Omental fat pad (tissue), 4 donors: ENCODE measurements around the gene RASA2. TPM values are rescaled to one million over a fixed set of nuclear protein-coding genes. Genes with fewer than 3 reads are reported as not detected.

Experiments used
- ATAC-seq: fragments of 150-250 bp; one replicate; pipeline ENCODE4 v1.9.1; 2016; ENCODE audit warnings: mild to moderate bottlenecking, moderate library complexity; ENCODE audit not compliant: low FRiP score
- DNase-seq: peaks from one replicate; pipeline ENCODE4 v3.0.0-alpha.2; 2019; ENCODE audit warnings: low spot score
- total RNA-seq, 4 donors: library from RNA; depleted of rRNA; stranded (reverse); fragments of >200 nt; gene quantifications; one replicate each; pipeline ENCODE4 v1.1.0, GENCODE V29; 2016
- TF ChIP-seq, protein P1 (sequence below), 3 donors: fragments of 450-650 bp; IDR thresholded peaks; one replicate each; pipeline ENCODE4 v1.5.1; 2016 to 2017; ENCODE audit warnings: antibody characterized with exemption in 3 of 3, mild to moderate bottlenecking in 3 of 3, moderate library complexity in 2 of 3

Gene RASA2
- total RNA-seq, 4 donors from 2014 or later, result 16.4 to 19.8 (median 18.0) TPM

DNA sequence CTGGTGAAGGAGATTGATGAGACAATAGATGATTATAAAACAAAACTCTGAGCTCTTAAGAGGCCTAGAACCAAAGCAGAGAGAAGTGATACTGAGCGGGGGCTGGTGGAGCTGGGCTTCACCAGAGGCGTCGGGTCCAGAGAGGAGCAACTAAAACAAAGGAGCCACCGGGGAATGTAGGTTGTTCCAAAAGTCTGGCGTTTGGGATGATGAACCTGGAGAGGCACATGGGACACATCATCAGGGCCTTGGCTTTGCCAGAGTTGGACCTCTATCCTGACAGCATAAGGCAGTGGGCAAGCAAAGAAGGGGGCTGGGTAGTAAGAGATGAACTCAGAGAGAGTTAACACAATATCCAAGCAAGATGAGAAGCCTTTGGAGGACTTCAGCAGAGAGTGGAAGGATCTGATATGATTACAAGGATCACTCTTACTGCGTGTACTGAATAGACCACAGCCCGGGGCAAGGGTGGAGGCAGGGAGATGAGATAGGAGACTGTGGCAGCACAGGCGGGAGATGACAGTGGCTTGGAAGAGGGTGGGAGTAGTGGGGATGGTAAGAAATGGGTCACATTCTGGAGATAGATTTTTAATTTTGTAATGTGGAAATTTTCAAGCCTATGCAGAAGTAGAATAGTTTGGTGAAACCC, 36.0 kb upstream of the RASA2 start:
- no peak for DNase-seq
- ATAC-seq, result no peak
- TF ChIP-seq, protein P1, sequence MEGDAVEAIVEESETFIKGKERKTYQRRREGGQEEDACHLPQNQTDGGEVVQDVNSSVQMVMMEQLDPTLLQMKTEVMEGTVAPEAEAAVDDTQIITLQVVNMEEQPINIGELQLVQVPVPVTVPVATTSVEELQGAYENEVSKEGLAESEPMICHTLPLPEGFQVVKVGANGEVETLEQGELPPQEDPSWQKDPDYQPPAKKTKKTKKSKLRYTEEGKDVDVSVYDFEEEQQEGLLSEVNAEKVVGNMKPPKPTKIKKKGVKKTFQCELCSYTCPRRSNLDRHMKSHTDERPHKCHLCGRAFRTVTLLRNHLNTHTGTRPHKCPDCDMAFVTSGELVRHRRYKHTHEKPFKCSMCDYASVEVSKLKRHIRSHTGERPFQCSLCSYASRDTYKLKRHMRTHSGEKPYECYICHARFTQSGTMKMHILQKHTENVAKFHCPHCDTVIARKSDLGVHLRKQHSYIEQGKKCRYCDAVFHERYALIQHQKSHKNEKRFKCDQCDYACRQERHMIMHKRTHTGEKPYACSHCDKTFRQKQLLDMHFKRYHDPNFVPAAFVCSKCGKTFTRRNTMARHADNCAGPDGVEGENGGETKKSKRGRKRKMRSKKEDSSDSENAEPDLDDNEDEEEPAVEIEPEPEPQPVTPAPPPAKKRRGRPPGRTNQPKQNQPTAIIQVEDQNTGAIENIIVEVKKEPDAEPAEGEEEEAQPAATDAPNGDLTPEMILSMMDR (IDR thresholded peaks at IDR 0.05), result no peak

DNA sequence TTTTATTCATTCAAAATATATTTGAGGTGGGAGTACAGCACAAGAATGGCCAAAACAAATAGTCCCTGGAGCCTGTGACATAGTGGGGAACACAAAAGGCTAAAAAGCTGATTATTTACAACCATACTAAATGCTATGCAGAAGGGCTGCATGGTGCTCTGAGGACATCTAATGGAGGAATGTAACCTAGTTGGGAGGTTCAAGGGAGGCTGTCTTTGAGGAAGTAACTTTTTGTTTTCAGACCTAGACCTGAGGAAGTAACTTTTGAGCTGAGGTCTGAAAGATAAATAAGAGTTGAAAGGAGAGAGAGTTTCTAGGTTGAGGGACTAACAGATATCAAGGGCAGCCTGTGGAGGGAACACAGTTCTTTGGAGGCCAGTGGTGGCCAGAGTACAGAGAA, 34.8 kb upstream of the RASA2 start:
- ATAC-seq (peak; percentile 67), DNase-seq (no peak)
- TF ChIP-seq, protein P1 (IDR thresholded peaks at IDR 0.05), result no peak

DNA sequence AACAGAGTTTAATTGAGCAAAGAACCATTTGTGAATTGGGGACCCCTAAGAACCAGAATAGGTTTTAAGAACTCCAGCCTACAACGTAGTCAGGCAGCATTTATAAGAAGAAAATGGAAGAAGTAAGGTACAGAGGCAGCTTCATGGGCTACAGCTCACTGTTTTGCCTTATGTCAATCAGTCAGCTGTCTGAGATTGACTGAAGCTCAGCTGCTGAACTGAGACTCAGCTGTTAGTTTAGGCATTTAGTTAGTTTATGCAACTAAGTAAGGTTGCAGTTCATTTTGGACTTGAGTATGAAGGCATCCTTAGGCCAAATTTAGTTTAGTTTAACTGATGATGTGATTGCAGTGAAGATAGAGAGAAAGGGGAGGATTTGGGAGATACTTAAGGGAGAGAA, 34.1 kb upstream of the RASA2 start:
- no peak for DNase-seq
- TF ChIP-seq, protein P1 (IDR thresholded peaks at IDR 0.05), result no peak

DNA sequence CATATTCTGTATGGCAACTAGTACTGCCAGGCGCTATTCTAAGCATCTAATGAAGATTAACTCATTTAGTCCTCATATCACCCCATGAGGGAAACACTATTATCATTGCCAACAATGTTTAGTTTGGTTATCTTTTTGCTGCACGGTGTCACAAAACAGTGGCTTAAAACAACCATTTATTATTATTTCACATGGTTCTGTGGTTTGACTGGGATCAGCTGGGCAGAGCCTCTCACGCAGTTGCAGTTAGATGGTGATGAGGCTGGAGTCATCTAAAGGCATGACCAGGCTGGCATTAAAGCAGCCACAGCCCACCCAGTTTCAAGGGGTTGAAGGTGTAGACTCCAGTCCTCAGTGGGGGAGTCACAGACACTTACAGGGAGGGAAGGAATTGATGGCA, 32.8 kb upstream of the RASA2 start:
- DNase-seq, result no peak
- TF ChIP-seq, protein P1 (IDR thresholded peaks at IDR 0.05), result no peak
- ATAC-seq, result no peak

More for the DNA sequence above, 34.1 kb upstream of the RASA2 start:
- ATAC-seq, result no peak

DNA sequence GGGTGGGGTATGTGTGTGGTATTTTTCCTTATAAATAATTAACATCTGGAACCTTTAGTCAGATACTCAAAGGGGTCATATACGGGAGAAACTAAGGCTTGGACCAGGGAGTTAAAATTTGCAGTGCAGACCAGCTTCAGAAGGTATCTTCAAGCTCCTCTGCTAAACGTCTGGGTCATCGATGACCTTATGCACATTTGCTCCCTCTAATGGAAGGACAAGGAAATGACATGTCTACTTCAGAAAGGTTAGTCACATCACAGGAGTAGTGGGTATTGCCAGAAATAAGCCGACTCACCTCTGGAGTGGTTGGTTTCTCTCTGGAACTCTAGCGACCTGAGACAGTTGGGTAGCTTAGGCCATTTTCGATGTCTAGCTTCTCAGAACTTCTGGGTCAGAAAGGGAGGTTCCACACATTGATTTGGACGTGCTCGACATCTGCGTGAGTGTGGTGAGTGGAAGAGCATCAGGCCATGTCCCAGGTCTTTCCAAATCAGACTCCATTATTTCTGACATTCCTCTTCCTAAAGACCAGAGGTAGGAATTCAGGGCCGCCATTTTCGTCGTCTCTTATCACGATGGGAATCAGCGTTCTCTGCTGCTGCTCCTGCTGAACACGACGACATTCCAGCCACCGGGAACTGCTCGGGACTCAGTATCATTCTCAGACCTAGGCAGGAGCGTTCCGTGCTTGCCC, 31.8 kb upstream of the RASA2 start:
- DNase-seq, result no peak
- peak; percentile 55 for ATAC-seq
- TF ChIP-seq, protein P1 (IDR thresholded peaks at IDR 0.05), result peak in 2 of 3 donors; percentile 11 to 52

DNA sequence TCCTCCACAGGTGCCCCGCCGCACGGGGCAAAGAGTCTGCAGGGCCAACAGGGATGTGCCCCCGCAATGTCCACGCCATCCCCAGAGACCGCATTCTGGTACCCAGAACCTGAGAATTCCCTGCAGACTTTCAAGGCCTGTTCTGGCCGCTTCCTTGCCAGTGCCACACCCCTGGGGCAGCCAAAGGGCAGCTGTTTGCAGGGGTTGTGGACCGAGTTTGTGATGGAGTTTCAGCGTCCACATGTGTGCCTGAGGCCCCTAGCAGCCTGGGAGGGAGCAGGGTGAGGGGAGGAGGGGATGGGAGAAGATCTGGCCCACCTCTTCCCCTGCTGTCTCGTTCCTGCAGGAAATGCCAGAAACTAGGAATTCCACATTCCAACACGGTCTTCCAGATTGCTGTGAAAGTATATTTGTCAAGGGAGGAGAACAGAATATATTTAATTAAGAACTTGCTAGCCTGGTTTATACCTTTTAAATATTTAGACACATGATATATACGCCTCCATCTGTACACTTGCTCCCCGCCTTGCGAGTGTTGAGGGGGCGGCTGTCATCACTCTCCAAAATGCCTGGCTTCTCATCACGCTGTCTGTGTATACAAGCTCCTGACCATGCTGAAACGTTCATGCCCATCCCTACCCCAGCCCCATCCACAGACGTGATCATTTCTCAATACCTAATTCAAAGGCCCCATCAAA, 31.1 kb upstream of the RASA2 start:
- TF ChIP-seq, protein P1 (IDR thresholded peaks at IDR 0.05), result no peak
- ATAC-seq, result no peak

More for the DNA sequence above, 31.1 kb upstream of the RASA2 start:
- no peak for DNase-seq
